Breast epithelium (tissue), 4 donors: Measurements from ENCODE around the gene USH1G. TPM values are rescaled to one million over a fixed set of nuclear protein-coding genes. Genes with fewer than 3 reads are reported as not detected.

Source experiments
- DNase-seq, 2 donors: peaks; one replicate each; pipeline ENCODE4 v3.0.0-alpha.2; 2019; ENCODE audit warnings: low spot score in 2 of 2
- H3K27ac ChIP-seq, 2 donors: fragments of 200-600 bp; sonication (generic) in 1 of 2; one replicate each; pipeline ENCODE4 v1.5.1; 2016 to 2019; ENCODE audit warnings: mild to moderate bottlenecking in 1 of 2
- H3K27me3 ChIP-seq, 2 donors: fragments of 200-600 bp; sonication (generic) in 1 of 2; one replicate each; pipeline versions ENCODE4 v1.5.1 to v1.6.0; 2017 to 2019; ENCODE audit warnings: control low read depth in 1 of 2, mild to moderate bottlenecking in 1 of 2
- H3K36me3 ChIP-seq: fragments of 200-600 bp; one replicate; pipeline ENCODE4 v1.5.1; 2019
- H3K4me1 ChIP-seq, 2 donors: fragments of 200-600 bp; sonication (generic); one replicate each; pipeline ENCODE4 v1.5.1; 2016 to 2019; ENCODE audit warnings: control low read depth in 1 of 2
- H3K4me3 ChIP-seq, 3 donors: fragments of 200-600 bp; sonication (generic); 1 replicate in 2 of 3; 2 replicates in 1 of 3; pipeline ENCODE4 v1.5.1; 2016 to 2019; ENCODE audit warnings: mild to moderate bottlenecking in 3 of 3, moderate library complexity in 2 of 3
- H3K9me3 ChIP-seq, 2 donors: fragments of 200-600 bp; sonication (generic) in 1 of 2; one replicate each; pipeline ENCODE4 v1.5.1; 2016 to 2019; ENCODE audit warnings: control low read depth in 1 of 2
- CTCF ChIP-seq, 3 donors: fragments of 450-650 bp; IDR thresholded peaks; one replicate each; pipeline ENCODE4 v1.5.1; 2016 to 2017; ENCODE audit warnings: antibody characterized with exemption in 3 of 3, mild to moderate bottlenecking in 3 of 3, moderate library complexity in 3 of 3
- POLR2A ChIP-seq: fragments of 450-650 bp; IDR thresholded peaks from one replicate; pipeline ENCODE4 v1.6.1; 2016; ENCODE audit warnings: antibody characterized with exemption, mild to moderate bottlenecking, moderate library complexity
- POLR2AphosphoS5 ChIP-seq, 3 donors: sonication (generic); formaldehyde crosslinking; IDR thresholded peaks; one replicate each; pipeline ENCODE4 v1.6.1; 2017; ENCODE audit warnings: antibody characterized with exemption in 3 of 3
- intact Hi-C: fragments of 100-400 bp; cut with DNase I; formaldehyde crosslinking; loops from one replicate; pipeline ENCODE4 v1.15.1; 2023; ENCODE audit warnings: low total_unique reads
- total RNA-seq, 3 donors: library from RNA; depleted of rRNA; stranded (reverse); fragments of >200 nt; gene quantifications; one replicate each; pipeline ENCODE4 v1.1.0, GENCODE V29; 2016

The USH1G gene
- total RNA-seq, 3 donors from 2014 or later = not detected

DNA sequence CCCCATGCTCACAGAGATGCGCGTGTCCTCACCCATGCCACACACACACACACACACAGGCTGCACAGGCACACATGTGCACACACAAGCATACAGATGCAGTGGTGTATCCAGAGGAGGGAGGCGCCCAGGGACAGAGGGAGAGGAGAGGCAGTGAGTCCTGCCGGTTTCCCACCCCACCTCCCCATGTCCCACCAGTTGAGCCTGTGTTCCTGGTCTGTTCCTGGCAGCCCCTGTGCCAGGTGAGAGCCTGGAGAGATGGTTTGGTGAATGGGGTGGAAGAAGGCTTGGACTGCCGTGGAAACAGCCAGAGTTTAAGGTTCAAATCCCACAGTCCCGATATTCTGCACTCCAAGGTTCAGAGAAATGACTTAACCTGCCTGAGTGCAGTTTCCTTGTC, 19.4 kb downstream of the USH1G start:
- no peaks in the 10 kb centered on the region for H3K4me1 ChIP-seq
- peaks cover 0 to 13% of the 10 kb centered on the region in 2 donors for H3K27me3 ChIP-seq
- DNase-seq = no peak
- H3K27ac ChIP-seq = no peak overlapping the region
- no peak overlapping the region for H3K4me3 ChIP-seq
- intact Hi-C loops = loop anchor here (5.0 kb wide), 1 partner anchor 1221 kb away; no protein-coding TSS in a partner anchor
- TF ChIP-seq CTCF (IDR thresholded peaks at IDR 0.05) (no peak), POLR2AphosphoS5 (IDR thresholded peaks at IDR 0.05) (no peak), POLR2A (no peak)
- H3K36me3 ChIP-seq = no peaks in the 10 kb centered on the region
- no peaks in the 10 kb centered on the region for H3K9me3 ChIP-seq

DNA sequence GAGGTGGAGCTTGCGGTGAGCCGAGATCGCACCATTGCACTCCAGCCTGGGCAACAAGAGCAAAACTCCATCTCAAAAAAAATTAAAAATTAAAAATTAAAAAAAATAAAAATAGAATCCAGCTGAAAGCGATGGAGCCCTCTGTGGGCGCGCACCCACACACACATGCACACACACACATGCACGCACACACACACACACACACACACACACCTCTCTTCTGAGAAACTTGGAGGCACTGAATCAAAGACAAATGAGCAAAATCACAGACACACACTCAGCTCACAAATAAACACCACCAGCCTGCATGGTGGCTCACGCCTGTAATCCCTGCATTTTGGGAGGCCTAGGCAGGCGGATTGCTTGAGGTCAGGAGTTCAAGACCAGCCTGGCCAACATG, 20.0 kb downstream of the USH1G start:
- H3K9me3 ChIP-seq = no peaks in the 10 kb centered on the region
- no peaks in the 10 kb centered on the region for H3K36me3 ChIP-seq
- H3K4me3 ChIP-seq = no peak overlapping the region
- no peak for DNase-seq
- no peaks in the 10 kb centered on the region for H3K4me1 ChIP-seq
- no peak overlapping the region for H3K27ac ChIP-seq
- peaks cover 0 to 13% of the 10 kb centered on the region in 2 donors for H3K27me3 ChIP-seq
- intact Hi-C loops = loop anchor here (5.0 kb wide), 1 partner anchor 1221 kb away; no protein-coding TSS in a partner anchor
- no peak for TF ChIP-seq CTCF (IDR thresholded peaks at IDR 0.05)

DNA sequence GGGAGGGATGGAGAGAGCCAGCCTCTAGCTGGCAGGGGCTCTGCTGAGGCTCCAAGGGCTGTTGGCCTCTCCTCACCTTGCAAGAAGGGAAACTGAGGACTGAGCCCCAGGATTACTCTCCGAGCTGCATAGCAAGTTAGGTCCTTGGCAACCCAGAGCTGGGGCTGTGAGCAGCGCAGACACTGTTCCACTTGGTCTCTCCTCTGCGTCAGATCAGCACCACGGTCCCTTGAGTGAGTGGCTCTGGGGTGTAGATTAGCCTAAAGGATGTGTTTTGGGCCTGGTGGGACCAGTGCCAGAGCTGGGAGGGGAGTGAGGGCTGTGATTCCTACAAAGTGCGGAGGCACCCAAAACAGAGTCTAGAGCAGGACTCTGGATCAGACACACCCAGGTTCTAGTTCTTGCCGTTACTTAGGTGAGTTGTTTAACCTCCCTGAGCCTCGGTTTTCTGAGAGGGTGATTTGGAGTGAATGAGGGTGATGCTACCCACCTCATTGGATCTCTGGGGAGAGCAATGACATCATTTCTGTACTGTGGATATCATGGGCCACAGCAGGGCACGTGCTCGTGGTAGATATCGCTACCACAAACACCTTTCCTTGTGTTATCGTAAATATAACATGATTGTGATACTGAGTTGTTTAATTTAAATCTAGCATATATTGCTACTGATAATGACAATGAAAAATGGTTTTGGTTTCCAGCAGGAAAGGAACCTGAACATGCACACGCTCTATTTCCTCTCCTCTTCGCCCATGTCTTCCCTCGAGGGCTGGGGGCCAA, 21.5 kb downstream of the USH1G start:
- DNase-seq = no peak
- Histone ChIP-seq H3K4me1 (no peaks in the 10 kb centered on the region), H3K36me3 (no peaks in the 10 kb centered on the region), H3K9me3 (no peaks in the 10 kb centered on the region), H3K27ac (no peak overlapping the region), H3K4me3 (no peak overlapping the region), H3K27me3 (peaks cover 0 to 17% of the 10 kb centered on the region in 2 donors)
- TF ChIP-seq POLR2AphosphoS5 (IDR thresholded peaks at IDR 0.05) (no peak), CTCF (IDR thresholded peaks at IDR 0.05) (no peak), POLR2A (no peak)
- intact Hi-C loops = loop anchor here (5.0 kb wide), 1 partner anchor 1219 kb away; no protein-coding TSS in a partner anchor

GRCh38 chr17:74900208-74900607, 22.8 kb downstream of the USH1G start:
- Histone ChIP-seq H3K36me3 (no peaks in the 10 kb centered on the region), H3K4me1 (no peaks in the 10 kb centered on the region), H3K27ac (no peak overlapping the region), H3K27me3 (peaks cover 0 to 29% of the 10 kb centered on the region in 2 donors), H3K9me3 (no peaks in the 10 kb centered on the region), H3K4me3 (no peak overlapping the region)
- no peak for DNase-seq
- intact Hi-C loops = loop anchor here (5.0 kb wide), 1 partner anchor 1218 kb away; no protein-coding TSS in a partner anchor
- TF ChIP-seq CTCF (IDR thresholded peaks at IDR 0.05) (no peak), POLR2AphosphoS5 (IDR thresholded peaks at IDR 0.05) (no peak), POLR2A (no peak)

- no peak for DNase-seq
- Histone ChIP-seq H3K36me3 (no peaks in the 10 kb centered on the region), H3K4me1 (no peaks in the 10 kb centered on the region), H3K4me3 (no peak overlapping the region), H3K27me3 (peaks cover 0 to 47% of the 10 kb centered on the region in 2 donors), H3K27ac (no peak overlapping the region), H3K9me3 (no peaks in the 10 kb centered on the region)
- intact Hi-C loops = no loop called here
- TF ChIP-seq POLR2A (no peak), POLR2AphosphoS5 (IDR thresholded peaks at IDR 0.05) (no peak), CTCF (IDR thresholded peaks at IDR 0.05) (no peak)
These were observed 24.6 kb downstream of the USH1G start for GRCh38 chr17:74898376-74898946.
